ENCODE data around the gene FARSA. TPM values are rescaled to one million over a fixed set of nuclear protein-coding genes. Genes with fewer than 3 reads are reported as not detected.

Gene FARSA
- total and polyA plus RNA-seq, 2 of the 13 experiments (the other 11 are each of a cell fraction or from before 2014, with no cell fraction given) = 25.9 to 72.0 TPM

- peak; percentile 67; the same call in 1 of the 2 replicates for TF ChIP-seq SALL1 (CRISPR knock-in tag; IDR thresholded peaks at IDR 0.05)
- no peak for TF ChIP-seq TEAD2 (CRISPR knock-in tag; IDR thresholded peaks at IDR 0.05)
- peak; percentile 78; the same call in 1 of the 2 replicates for TF ChIP-seq GMEB1 (CRISPR knock-in tag; IDR thresholded peaks at IDR 0.05; ENCODE audit: borderline replicate concordance)
- TF ChIP-seq HNRNPL (IDR thresholded peaks at IDR 0.05; ENCODE audit: low read depth, low read length) = 0 out of 2 replicates have a peak, but pooled peaks have one; percentile 38
- peak; percentile 84; the same call in 1 of the 2 replicates for TF ChIP-seq KLF12 (CRISPR knock-in tag; IDR thresholded peaks at IDR 0.05; ENCODE audit: borderline replicate concordance)
- 0 out of 2 replicates have a peak, but pooled peaks have one; percentile 33 for TF ChIP-seq NKX3-1 (CRISPR knock-in tag; IDR thresholded peaks at IDR 0.05)
- TF ChIP-seq ZMYM3 (CRISPR knock-in tag; IDR thresholded peaks at IDR 0.05) = peak; percentile 83; the same call in 1 of the 2 replicates
- peak; percentile 51; the same call in 1 of the 2 replicates for TF ChIP-seq ZNF574 (CRISPR knock-in tag; IDR thresholded peaks at IDR 0.05)
- 0 out of 2 replicates have a peak, but pooled peaks have one; percentile 37 for TF ChIP-seq REL (CRISPR knock-in tag; conservative IDR thresholded peaks at IDR 0.05)
- TF ChIP-seq ZNF335 (CRISPR knock-in tag; IDR thresholded peaks at IDR 0.05) = peak; percentile 90
- no peak for TF ChIP-seq ETS1 (CRISPR knock-in tag; IDR thresholded peaks at IDR 0.05)
- 0 out of 2 replicates have a peak, but pooled peaks have one; percentile 26 for TF ChIP-seq BATF2 (CRISPR knock-in tag; IDR thresholded peaks at IDR 0.05)
- TF ChIP-seq ZNF784 (CRISPR knock-in tag; IDR thresholded peaks at IDR 0.05; ENCODE audit: borderline replicate concordance) = peak; percentile 81
- TF ChIP-seq RAD21 (CRISPR knock-in tag; IDR thresholded peaks at IDR 0.05) = peak; percentile 11
- peak; percentile 72; the same call in 1 of the 2 replicates for TF ChIP-seq ZNF563 (CRISPR knock-in tag; IDR thresholded peaks at IDR 0.05)
- TF ChIP-seq TFAP4 (IDR thresholded peaks at IDR 0.05; ENCODE audit: borderline replicate concordance, low read depth) = peak; percentile 95
- no peak for TF ChIP-seq NCOA5 (CRISPR knock-in tag; IDR thresholded peaks at IDR 0.05)
- TF ChIP-seq ZNF564 (CRISPR knock-in tag; IDR thresholded peaks at IDR 0.05) = peak; percentile 29; the same call in 1 of the 2 replicates
- peak; percentile 49 for TF ChIP-seq ISL2 (CRISPR knock-in tag; IDR thresholded peaks at IDR 0.05)
- TF ChIP-seq PHF5A (CRISPR knock-in tag; IDR thresholded peaks at IDR 0.05; ENCODE audit: low read depth, unreplicated experiment) = peak; percentile 76
- TF ChIP-seq ZNF703 (CRISPR knock-in tag; IDR thresholded peaks at IDR 0.05; ENCODE audit: borderline replicate concordance) = no peak
These were observed 4.6 kb upstream of the FARSA start, which contains the start of gene CALR (continued) for GRCh38 chr19:12937927-12938778.

All from HepG2 (cell line).